HG03066 (cell line): ENCODE data around the gene LAMC1.

Experiments used
- ATAC-seq: cut with Tn5 transposase; IDR thresholded peaks from one replicate; pipeline ENCODE4 v1.9.1; 2021; ENCODE audit warnings: low read depth; ENCODE audit not compliant: unreplicated experiment

The LAMC1 gene

GRCh38 chr1:183101841-183102276 lies 78.6 kb downstream of the LAMC1 start:
- ATAC-seq: peak; percentile 54

GRCh38 chr1:183103147-183103546 lies 79.9 kb downstream of the LAMC1 start:
- no peak for ATAC-seq

GRCh38 chr1:183103577-183103976 lies 80.4 kb downstream of the LAMC1 start:
- no peak for ATAC-seq

- ATAC-seq: no peak
Observed at GRCh38 chr1:183105449-183105848, 82.2 kb downstream of the LAMC1 start.

- no peak for ATAC-seq
Observed at GRCh38 chr1:183106166-183106565, 82.9 kb downstream of the LAMC1 start.

- no peak for ATAC-seq
Observed at GRCh38 chr1:183106746-183107145, 83.5 kb downstream of the LAMC1 start.

GRCh38 chr1:183110326-183110880 lies 87.2 kb downstream of the LAMC1 start:
- no peak for ATAC-seq

- ATAC-seq: no peak
Observed at GRCh38 chr1:183114441-183114840, 91.2 kb downstream of the LAMC1 start.

GRCh38 chr1:183116416-183116815 lies 93.2 kb downstream of the LAMC1 start:
- no peak for ATAC-seq

GRCh38 chr1:183121609-183122008 lies 98.4 kb downstream of the LAMC1 start:
- ATAC-seq: no peak

- no peak for ATAC-seq
Observed at GRCh38 chr1:183124259-183124658, 101.0 kb downstream of the LAMC1 start.

GRCh38 chr1:183125279-183125999 lies 102.2 kb downstream of the LAMC1 start:
- ATAC-seq: no peak

- ATAC-seq: no peak
Observed at GRCh38 chr1:183126000-183126366, 102.8 kb downstream of the LAMC1 start.

- ATAC-seq: no peak
Observed at GRCh38 chr1:183126528-183126927, 103.3 kb downstream of the LAMC1 start.

- ATAC-seq: no peak
Observed at GRCh38 chr1:183129921-183130690, 106.9 kb downstream of the LAMC1 start.

- no peak for ATAC-seq
Observed at GRCh38 chr1:183131166-183131565, 107.9 kb downstream of the LAMC1 start.

- ATAC-seq: no peak
Observed at GRCh38 chr1:183135336-183135735, 112.1 kb downstream of the LAMC1 start.

- ATAC-seq: no peak
Observed at GRCh38 chr1:183137782-183138181, 114.6 kb downstream of the LAMC1 start.

- no peak for ATAC-seq
Observed at GRCh38 chr1:183138301-183138700, 115.1 kb downstream of the LAMC1 start.

GRCh38 chr1:183139281-183139942 lies 116.2 kb downstream of the LAMC1 start:
- ATAC-seq: no peak

GRCh38 chr1:183140633-183141032 lies 117.4 kb downstream of the LAMC1 start:
- no peak for ATAC-seq
